ENCODE measurements around the gene NFAM1.

- TF ChIP-seq CTCF (IDR thresholded peaks at IDR 0.05) (no peak), POLR2A (IDR thresholded peaks at IDR 0.05) (no peak), POLR2AphosphoS5 (IDR thresholded peaks at IDR 0.05) (no peak)
Measured at GRCh38 chr22:42462016-42462415, 29.8 kb upstream of the NFAM1 start.

Measured in sigmoid colon (tissue), 4 donors.